ENCODE data around the gene BMP4.

Gene BMP4

DNA sequence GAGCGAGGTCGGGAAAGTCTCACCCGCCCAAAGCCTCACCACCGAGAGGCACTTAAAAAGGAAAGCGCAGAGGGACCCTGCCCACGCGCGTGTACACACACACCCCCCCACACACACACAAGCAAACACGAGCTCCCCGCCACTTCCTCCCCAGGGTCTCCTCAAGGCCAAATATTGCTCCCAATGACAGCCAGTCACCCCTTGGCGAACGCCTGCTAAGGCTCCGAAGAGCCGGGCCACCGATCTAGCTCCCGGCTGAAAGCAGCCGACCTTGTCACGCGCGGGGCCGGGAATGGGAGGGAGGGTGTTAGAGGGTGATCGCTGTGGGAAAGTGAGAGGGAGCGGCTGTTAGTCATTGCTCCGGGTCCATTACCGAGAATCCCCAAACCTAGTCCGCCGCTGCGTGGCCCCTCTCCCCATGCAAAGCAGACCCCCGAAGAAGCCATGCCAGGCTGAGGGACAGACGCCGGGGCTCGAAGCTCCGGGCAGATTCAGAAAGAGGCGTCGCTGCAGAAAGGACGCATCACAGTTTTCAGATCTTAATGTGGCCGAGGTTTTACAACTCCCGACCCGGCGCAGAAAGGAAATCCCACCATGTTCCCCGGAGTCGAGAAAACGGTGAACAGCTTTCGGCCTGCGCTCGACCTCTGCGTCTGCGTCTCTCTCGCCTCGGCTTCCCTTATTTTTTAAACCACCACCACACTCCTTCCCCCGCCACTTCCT is 2.6 kb downstream of the BMP4 start:
- no peak for DNase-seq (ENCODE audit: low read depth, low spot score)
- H3K27me3 ChIP-seq (ENCODE audit: control insufficient read depth, insufficient read depth, low read length): peaks cover 24% of the 10 kb centered on the region; the same call in 1 of the 2 replicates
- peak overlapping the region; percentile 66 for H3K4me3 ChIP-seq (ENCODE audit: low read length)
- WGBS (ENCODE audit: insufficient coverage, insufficient read length): no CpG with 5 or more reads among the region's 51 CpGs
- H3K4me1 ChIP-seq (ENCODE audit: control insufficient read depth, insufficient read depth, low read length): no peaks in the 10 kb centered on the region
- no peak overlapping the region for H3K27ac ChIP-seq (ENCODE audit: low read length)
- no peaks in the 10 kb centered on the region for H3K36me3 ChIP-seq (ENCODE audit: control insufficient read depth, insufficient read depth, low read length)
- H3K9me3 ChIP-seq (ENCODE audit: control insufficient read depth, insufficient read depth, low read length): no peaks in the 10 kb centered on the region

DNA sequence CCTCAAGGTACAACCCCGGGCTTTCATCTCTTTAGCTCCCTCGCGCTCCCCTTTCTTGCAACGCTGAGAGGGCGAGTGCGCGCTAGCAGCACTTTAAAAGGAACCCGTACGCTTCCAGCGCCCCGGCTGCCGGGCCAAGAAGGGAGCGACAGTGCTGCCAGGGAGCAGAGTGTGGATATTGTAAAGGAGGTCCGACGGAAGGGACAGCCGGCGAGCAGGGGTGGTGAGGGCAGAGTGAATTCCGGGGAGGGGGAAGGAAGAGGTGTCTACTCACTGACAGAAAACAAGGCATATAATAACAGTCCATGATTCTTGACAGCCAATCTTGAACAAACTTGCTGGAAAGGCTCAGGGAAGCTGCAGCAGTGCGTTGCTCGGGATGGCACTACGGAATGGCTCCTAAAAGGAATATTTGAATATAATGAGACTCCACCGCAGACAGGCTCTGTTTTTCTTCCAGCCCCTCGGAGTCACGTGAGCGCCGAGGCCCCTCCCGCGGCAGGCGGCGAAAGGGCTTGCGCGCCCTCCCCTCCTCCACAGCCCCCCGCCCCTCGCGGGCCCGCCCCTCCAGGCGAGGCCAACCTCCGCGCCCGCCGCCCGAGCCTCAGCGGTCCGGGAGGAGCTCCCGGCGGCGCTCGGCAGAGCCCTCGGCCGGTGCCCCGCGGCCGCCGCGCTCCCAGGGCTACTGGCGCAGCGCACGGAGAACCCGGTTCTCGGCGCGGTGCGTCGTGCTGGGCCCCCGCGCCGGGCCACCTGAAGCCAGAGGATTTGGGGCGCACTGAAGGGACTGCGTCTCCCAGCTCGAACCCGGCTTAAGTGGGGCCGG is 3.4 kb downstream of the BMP4 start:
- no peak overlapping the region for H3K27ac ChIP-seq (ENCODE audit: low read length)
- no CpG with 5 or more reads among the region's 72 CpGs for whole genome bisulfite sequencing (ENCODE audit: insufficient coverage, insufficient read length)
- H3K9me3 ChIP-seq (ENCODE audit: control insufficient read depth, insufficient read depth, low read length): no peaks in the 10 kb centered on the region

DNA sequence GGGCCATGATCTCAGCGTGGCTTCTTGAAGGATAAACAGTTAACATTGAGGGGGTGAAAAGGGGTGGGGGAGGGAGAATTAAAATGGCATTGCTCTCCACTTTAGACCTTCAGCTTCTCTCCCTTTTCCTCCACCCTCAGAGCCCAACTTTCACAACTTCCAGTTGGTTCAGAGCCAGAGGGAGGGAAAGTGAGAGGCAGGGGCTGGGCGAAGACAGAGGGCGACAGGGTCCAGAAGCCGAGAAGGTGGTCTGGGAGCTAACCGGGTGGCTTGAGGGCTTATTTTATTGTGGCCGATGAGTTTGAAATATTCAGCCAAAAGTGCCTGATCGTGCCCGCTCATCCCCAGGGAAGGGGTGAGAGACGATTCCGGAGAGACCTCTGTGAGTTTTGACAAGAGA is 4.1 kb downstream of the BMP4 start:
- no peak for DNase-seq (ENCODE audit: low read depth, low spot score)
- Histone ChIP-seq H3K27ac (ENCODE audit: low read length) (no peak overlapping the region), H3K4me3 (ENCODE audit: low read length) (peak overlapping the region; percentile 66; the same call in 1 of the 2 replicates), H3K9me3 (ENCODE audit: control insufficient read depth, insufficient read depth, low read length) (no peaks in the 10 kb centered on the region), H3K27me3 (ENCODE audit: control insufficient read depth, insufficient read depth, low read length) (peaks cover 33% of the 10 kb centered on the region; the same call in 1 of the 2 replicates), H3K36me3 (ENCODE audit: control insufficient read depth, insufficient read depth, low read length) (no peaks in the 10 kb centered on the region), H3K4me1 (ENCODE audit: control insufficient read depth, insufficient read depth, low read length) (peaks cover 2% of the 10 kb centered on the region; the same call in 1 of the 2 replicates)
- no CpG with 5 or more reads among the region's 10 CpGs for WGBS (ENCODE audit: insufficient coverage, insufficient read length)

More for the DNA sequence above, 3.4 kb downstream of the BMP4 start:
- DNase-seq (ENCODE audit: low read depth, low spot score): no peak
- Histone ChIP-seq H3K36me3 (ENCODE audit: control insufficient read depth, insufficient read depth, low read length) (no peaks in the 10 kb centered on the region), H3K4me3 (ENCODE audit: low read length) (peak overlapping the region; percentile 66; the same call in 1 of the 2 replicates), H3K4me1 (ENCODE audit: control insufficient read depth, insufficient read depth, low read length) (no peaks in the 10 kb centered on the region; the same call in 1 of the 2 replicates), H3K27me3 (ENCODE audit: control insufficient read depth, insufficient read depth, low read length) (peaks cover 27% of the 10 kb centered on the region; the same call in 1 of the 2 replicates)

DNA sequence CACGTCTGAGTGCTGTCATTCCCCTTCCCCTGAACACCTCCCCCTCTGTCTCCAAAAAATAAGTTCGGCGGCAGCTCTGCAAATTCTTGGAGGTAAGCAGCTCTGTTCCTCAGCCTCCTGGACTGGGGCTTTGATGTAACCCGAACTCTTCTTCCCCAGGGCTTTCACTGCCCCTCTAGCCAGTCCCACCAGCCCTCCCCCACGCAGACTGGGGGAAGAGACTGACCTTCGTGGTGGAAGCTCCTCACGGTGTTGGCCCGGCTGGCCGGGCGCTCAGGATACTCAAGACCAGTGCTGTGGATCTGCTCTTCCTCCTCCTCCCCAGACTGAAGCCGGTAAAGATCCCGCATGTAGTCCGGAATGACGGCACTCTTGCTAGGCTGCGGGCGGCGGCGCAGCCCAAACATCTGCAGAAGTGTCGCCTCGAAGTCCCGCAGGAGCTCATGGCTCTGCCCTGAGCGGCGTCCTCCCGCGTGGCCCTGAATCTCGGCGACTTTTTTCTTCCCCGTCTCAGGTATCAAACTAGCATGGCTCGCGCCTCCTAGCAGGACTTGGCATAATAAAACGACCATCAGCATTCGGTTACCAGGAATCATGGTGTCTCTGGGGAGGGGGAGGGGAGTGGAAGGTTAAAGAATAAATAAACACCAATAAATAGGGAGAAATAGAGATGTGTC is 4.9 kb downstream of the BMP4 start:
- H3K27me3 ChIP-seq (ENCODE audit: control insufficient read depth, insufficient read depth, low read length): peaks cover 33% of the 10 kb centered on the region; the same call in 1 of the 2 replicates
- peak overlapping the region; percentile 29; the same call in 1 of the 2 replicates for H3K4me3 ChIP-seq (ENCODE audit: low read length)
- no peak for DNase-seq (ENCODE audit: low read depth, low spot score)
- no peaks in the 10 kb centered on the region for H3K9me3 ChIP-seq (ENCODE audit: control insufficient read depth, insufficient read depth, low read length)
- H3K4me1 ChIP-seq (ENCODE audit: control insufficient read depth, insufficient read depth, low read length): peaks cover 2% of the 10 kb centered on the region; the same call in 1 of the 2 replicates
- no peaks in the 10 kb centered on the region for H3K36me3 ChIP-seq (ENCODE audit: control insufficient read depth, insufficient read depth, low read length)
- no peak overlapping the region for H3K27ac ChIP-seq (ENCODE audit: low read length)
- no CpG with 5 or more reads among the region's 32 CpGs for WGBS (ENCODE audit: insufficient coverage, insufficient read length)

DNA sequence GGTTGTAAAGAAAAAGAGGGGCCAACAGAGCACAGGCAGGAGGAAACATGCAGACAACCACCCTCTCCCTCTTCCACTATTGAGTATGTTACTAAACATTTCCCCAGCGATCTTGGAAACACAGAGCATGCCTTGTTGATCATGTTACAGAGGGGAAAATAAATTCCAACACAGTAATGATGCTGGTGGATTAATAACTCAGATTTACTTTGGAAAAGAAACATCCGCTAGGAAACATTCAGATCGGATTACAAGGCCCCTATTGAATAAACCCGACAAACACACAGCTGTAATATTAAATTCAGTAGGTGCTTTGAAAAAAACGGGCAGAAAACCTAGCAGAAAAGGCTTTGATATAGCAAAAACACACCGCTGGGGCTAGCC is 5.4 kb downstream of the BMP4 start:
- H3K27ac ChIP-seq (ENCODE audit: low read length): no peak overlapping the region
- H3K36me3 ChIP-seq (ENCODE audit: control insufficient read depth, insufficient read depth, low read length): no peaks in the 10 kb centered on the region
- no peak overlapping the region for H3K4me3 ChIP-seq (ENCODE audit: low read length)
- H3K4me1 ChIP-seq (ENCODE audit: control insufficient read depth, insufficient read depth, low read length): peaks cover 2% of the 10 kb centered on the region
- H3K9me3 ChIP-seq (ENCODE audit: control insufficient read depth, insufficient read depth, low read length): no peaks in the 10 kb centered on the region
- H3K27me3 ChIP-seq (ENCODE audit: control insufficient read depth, insufficient read depth, low read length): peaks cover 34% of the 10 kb centered on the region; the same call in 1 of the 2 replicates
- WGBS (ENCODE audit: insufficient coverage, insufficient read length): no CpG with 5 or more reads among the region's 6 CpGs
- no peak for DNase-seq (ENCODE audit: low read depth, low spot score)

DNA sequence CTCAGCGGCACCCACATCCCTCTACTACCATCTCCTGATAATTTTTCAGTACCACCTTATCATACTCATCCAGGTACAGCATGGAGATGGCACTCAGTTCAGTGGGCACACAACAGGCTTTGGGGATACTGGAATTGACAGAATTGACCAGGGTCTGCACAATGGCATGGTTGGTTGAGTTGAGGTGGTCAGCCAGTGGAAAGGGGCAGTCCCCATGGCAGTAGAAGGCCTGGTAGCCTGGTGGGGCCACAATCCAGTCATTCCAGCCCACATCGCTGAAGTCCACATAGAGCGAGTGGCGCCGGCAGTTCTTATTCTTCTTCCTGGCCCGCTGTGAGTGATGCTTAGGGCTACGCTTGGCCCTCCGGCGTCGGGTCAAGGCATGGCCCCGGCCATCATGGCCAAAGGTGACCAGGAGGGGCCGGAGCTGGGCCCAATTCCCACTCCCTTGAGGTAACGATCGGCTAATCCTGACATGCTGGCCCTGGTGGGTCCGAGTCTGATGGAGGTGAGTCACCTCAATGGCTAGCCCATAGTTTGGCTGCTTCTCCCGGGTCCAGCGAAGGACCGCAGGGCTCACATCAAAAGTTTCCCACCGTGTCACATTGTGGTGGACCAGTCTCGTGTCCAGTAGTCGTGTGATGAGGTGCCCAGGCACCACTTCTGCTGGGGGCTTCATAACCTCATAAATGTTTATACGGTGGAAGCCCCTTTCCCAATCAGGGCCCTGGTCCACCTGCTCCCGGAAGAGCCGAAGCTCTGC is 6.4 kb downstream of the BMP4 start:
- peaks cover 4% of the 10 kb centered on the region for H3K4me1 ChIP-seq (ENCODE audit: control insufficient read depth, insufficient read depth, low read length)
- H3K9me3 ChIP-seq (ENCODE audit: control insufficient read depth, insufficient read depth, low read length): no peaks in the 10 kb centered on the region
- peaks cover 32% of the 10 kb centered on the region for H3K27me3 ChIP-seq (ENCODE audit: control insufficient read depth, insufficient read depth, low read length)
- no CpG with 5 or more reads among the region's 24 CpGs for WGBS (ENCODE audit: insufficient coverage, insufficient read length)
- H3K4me3 ChIP-seq (ENCODE audit: low read length): no peak overlapping the region
- no peak overlapping the region for H3K27ac ChIP-seq (ENCODE audit: low read length)
- DNase-seq (ENCODE audit: low read depth, low spot score): no peak
- no peaks in the 10 kb centered on the region for H3K36me3 ChIP-seq (ENCODE audit: control insufficient read depth, insufficient read depth, low read length)

DNA sequence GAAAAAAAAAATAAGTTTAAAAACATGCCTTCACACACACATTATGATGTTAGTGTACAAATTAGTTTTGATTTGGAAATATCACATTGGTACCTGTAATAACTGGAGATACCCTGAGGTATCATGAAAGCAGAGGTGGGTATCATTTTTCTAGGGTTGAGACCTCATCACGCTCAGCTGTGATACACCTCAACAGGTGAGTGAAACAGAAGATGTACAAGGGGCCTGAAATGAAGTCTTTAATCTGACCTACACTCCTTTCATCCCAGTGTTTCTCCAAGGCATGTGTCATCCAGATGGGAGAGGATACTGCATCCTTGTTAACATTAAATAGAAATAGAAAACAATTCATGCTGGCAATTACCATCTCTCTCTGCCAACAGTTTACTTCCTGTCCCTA is 7.4 kb downstream of the BMP4 start:
- peaks cover 22% of the 10 kb centered on the region for H3K27me3 ChIP-seq (ENCODE audit: control insufficient read depth, insufficient read depth, low read length)

DNA sequence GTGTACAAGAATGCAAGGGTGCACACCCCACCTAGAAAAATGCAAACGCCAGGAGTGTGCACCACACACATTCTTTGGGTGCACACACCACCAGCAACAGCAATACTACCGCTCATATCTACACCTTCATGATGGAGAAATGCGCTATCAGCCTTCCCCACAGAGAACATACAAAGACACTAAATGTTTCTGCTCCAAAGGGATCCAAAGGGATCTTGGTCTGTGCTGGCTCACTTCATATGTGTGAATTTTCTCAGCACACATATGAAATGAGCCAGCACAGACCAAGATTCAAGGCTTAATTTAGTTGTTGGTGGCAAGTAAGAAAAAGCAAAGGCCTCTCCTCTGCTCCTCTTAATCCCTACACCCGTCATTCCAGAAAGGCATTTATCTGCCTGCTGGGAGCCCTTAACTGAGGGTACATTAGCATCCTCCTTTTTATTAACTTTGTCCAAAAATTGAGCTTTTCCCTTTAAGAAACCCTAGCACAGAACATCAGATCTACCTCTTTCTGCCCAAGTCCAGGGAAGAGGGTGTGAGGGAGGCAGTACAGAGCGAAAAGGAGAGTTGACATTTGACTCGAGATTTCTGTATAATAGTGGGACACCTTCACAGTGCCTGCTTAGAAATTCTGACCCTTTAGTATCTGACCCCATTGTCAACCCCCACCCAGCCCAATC is 8.3 kb downstream of the BMP4 start:
- no CpG with 5 or more reads among the region's 6 CpGs for WGBS (ENCODE audit: insufficient coverage, insufficient read length)
- DNase-seq (ENCODE audit: low read depth, low spot score): no peak
- no peak overlapping the region for H3K4me3 ChIP-seq (ENCODE audit: low read length)
- H3K36me3 ChIP-seq (ENCODE audit: control insufficient read depth, insufficient read depth, low read length): no peaks in the 10 kb centered on the region
- H3K9me3 ChIP-seq (ENCODE audit: control insufficient read depth, insufficient read depth, low read length): no peaks in the 10 kb centered on the region
- peaks cover 4% of the 10 kb centered on the region for H3K4me1 ChIP-seq (ENCODE audit: control insufficient read depth, insufficient read depth, low read length)
- H3K27me3 ChIP-seq (ENCODE audit: control insufficient read depth, insufficient read depth, low read length): peaks cover 17% of the 10 kb centered on the region
- no peak overlapping the region for H3K27ac ChIP-seq (ENCODE audit: low read length)

More for the DNA sequence above, 7.4 kb downstream of the BMP4 start:
- Histone ChIP-seq H3K36me3 (ENCODE audit: control insufficient read depth, insufficient read depth, low read length) (no peaks in the 10 kb centered on the region), H3K4me1 (ENCODE audit: control insufficient read depth, insufficient read depth, low read length) (peaks cover 4% of the 10 kb centered on the region), H3K4me3 (ENCODE audit: low read length) (no peak overlapping the region), H3K27ac (ENCODE audit: low read length) (no peak overlapping the region), H3K9me3 (ENCODE audit: control insufficient read depth, insufficient read depth, low read length) (no peaks in the 10 kb centered on the region)
- DNase-seq (ENCODE audit: low read depth, low spot score): no peak
- WGBS (ENCODE audit: insufficient coverage, insufficient read length): no CpG with 5 or more reads among the region's 1 CpG

DNA sequence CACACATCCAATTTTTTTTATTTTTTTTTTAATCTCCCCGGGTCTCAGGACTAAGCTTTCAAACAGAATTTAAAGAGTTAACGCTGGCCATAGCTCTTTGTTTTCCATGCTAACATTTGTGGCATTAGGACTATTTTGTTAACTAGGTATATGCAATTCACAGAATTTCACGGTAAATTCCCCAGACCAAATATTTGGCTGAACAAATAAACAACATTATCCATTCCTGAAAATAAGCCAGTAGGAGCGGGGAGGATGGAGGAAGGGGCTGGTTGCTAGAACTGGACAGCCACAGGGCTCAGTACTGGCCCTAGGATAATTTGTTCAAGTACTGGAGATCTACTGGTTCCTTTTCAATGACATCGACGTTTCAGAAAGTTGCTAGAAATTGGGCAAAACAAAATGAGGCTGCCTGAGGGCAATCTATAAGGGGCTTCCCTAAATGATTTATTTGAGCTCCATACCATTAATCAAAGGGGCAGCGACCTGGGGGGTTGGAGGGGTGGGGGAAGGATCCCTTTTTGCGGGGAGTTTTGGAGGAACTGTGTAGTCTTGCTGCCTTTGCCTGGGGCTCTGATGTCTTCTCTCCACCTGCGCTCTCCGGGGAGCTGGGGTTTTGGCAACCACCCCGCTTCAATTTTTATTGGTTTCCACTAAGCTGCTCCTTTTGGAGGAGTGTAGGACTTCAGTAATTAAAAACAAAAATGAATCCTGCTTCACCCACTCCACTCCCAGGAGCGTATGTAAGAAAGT is 9.0 kb downstream of the BMP4 start:
- H3K27ac ChIP-seq (ENCODE audit: low read length): no peak overlapping the region

More for the DNA sequence above, 9.0 kb downstream of the BMP4 start:
- no peaks in the 10 kb centered on the region for H3K9me3 ChIP-seq (ENCODE audit: control insufficient read depth, insufficient read depth, low read length)
- H3K36me3 ChIP-seq (ENCODE audit: control insufficient read depth, insufficient read depth, low read length): no peaks in the 10 kb centered on the region
- no peak overlapping the region for H3K4me3 ChIP-seq (ENCODE audit: low read length)
- WGBS (ENCODE audit: insufficient coverage, insufficient read length): no CpG with 5 or more reads among the region's 12 CpGs
- peaks cover 4% of the 10 kb centered on the region for H3K4me1 ChIP-seq (ENCODE audit: control insufficient read depth, insufficient read depth, low read length)
- peaks cover 17% of the 10 kb centered on the region for H3K27me3 ChIP-seq (ENCODE audit: control insufficient read depth, insufficient read depth, low read length)
- no peak for DNase-seq (ENCODE audit: low read depth, low spot score)

All from iPS DF 6.9 (cell line).